Loucy (cell line): ENCODE data around the gene TTLL9.
A peak's percentile ranks its signal among the peaks of the same experiment; 100 is the strongest.

Experiments used
- H2AFZ ChIP-seq: fragments of 200-600 bp; sonication (generic); 2 replicates; pipeline ENCODE4 v1.6.0; 2016; ENCODE audit warnings: antibody characterized with exemption, mild to moderate bottlenecking, low read length, moderate library complexity
- H3F3A ChIP-seq: fragments of 200-600 bp; 2 replicates; pipeline ENCODE4 v1.6.0; 2016; ENCODE audit warnings: antibody characterized with exemption, low read depth, mild to moderate bottlenecking
- H3K27me3 ChIP-seq: fragments of 200-600 bp; sonication (generic); 2 replicates; pipeline ENCODE4 v1.6.1; 2014; ENCODE audit warnings: low read length, mild to moderate bottlenecking; ENCODE audit not compliant: insufficient read depth, poor library complexity, severe bottlenecking
- H3K36me3 ChIP-seq: fragments of 200-600 bp; sonication (generic); 2 replicates; pipeline ENCODE4 v1.6.1; 2016; ENCODE audit warnings: low read length; ENCODE audit not compliant: insufficient read depth
- H3K4me1 ChIP-seq: fragments of 200-600 bp; sonication (generic); 2 replicates; pipeline ENCODE4 v1.5.1; 2014; ENCODE audit warnings: low read length, mild to moderate bottlenecking; ENCODE audit not compliant: insufficient read depth, poor library complexity, severe bottlenecking
- H3K4me2 ChIP-seq: fragments of 200-600 bp; sonication (generic); 2 replicates; pipeline ENCODE4 v1.6.0; 2014; ENCODE audit warnings: antibody characterized with exemption, low read length, low read depth, mild to moderate bottlenecking; ENCODE audit not compliant: poor library complexity, severe bottlenecking
- H3K4me3 ChIP-seq: fragments of 200-600 bp; sonication (generic); 2 replicates; pipeline ENCODE4 v1.5.1; 2014; ENCODE audit warnings: low read length, mild to moderate bottlenecking, mixed read lengths; ENCODE audit not compliant: poor library complexity, severe bottlenecking
- H3K79me2 ChIP-seq: fragments of 200-600 bp; sonication (generic); 2 replicates; pipeline ENCODE4 v1.6.1; 2014; ENCODE audit warnings: low read length; ENCODE audit not compliant: insufficient read depth
- H3K9ac ChIP-seq: fragments of 200-600 bp; sonication (generic); 2 replicates; pipeline ENCODE4 v1.6.0; 2014; ENCODE audit warnings: mild to moderate bottlenecking, low read depth, low read length, moderate library complexity; ENCODE audit not compliant: poor library complexity, severe bottlenecking
- H3K9me2 ChIP-seq: fragments of 200-600 bp; sonication (generic); replicated peaks from 2 replicates; pipeline ENCODE4 v1.6.1; 2016; ENCODE audit warnings: low read depth, low read length, mixed read lengths
- H3K9me3 ChIP-seq: fragments of 200-600 bp; sonication (generic); 2 replicates; pipeline ENCODE4 v1.6.1; 2014; ENCODE audit warnings: mild to moderate bottlenecking, antibody characterized with exemption, low read length, low read depth; ENCODE audit not compliant: insufficient read depth
- H4K20me1 ChIP-seq: fragments of 200-600 bp; sonication (generic); 2 replicates; pipeline ENCODE4 v1.6.0; 2014; ENCODE audit warnings: antibody characterized with exemption, low read length, mild to moderate bottlenecking; ENCODE audit not compliant: insufficient read depth, poor library complexity, severe bottlenecking
- CTCF ChIP-seq: fragments of 200-600 bp; sonication (generic); conservative IDR thresholded peaks from 2 replicates; pipeline ENCODE4 v1.5.1; 2014; ENCODE audit warnings: mild to moderate bottlenecking, antibody characterized with exemption, low read length
- EZH2phosphoT487 ChIP-seq: fragments of 200-600 bp; IDR thresholded peaks from 2 replicates; pipeline ENCODE4 v1.6.1; 2018; ENCODE audit warnings: antibody characterized with exemption, mild to moderate bottlenecking, moderate library complexity, borderline replicate concordance

The TTLL9 gene

DNA sequence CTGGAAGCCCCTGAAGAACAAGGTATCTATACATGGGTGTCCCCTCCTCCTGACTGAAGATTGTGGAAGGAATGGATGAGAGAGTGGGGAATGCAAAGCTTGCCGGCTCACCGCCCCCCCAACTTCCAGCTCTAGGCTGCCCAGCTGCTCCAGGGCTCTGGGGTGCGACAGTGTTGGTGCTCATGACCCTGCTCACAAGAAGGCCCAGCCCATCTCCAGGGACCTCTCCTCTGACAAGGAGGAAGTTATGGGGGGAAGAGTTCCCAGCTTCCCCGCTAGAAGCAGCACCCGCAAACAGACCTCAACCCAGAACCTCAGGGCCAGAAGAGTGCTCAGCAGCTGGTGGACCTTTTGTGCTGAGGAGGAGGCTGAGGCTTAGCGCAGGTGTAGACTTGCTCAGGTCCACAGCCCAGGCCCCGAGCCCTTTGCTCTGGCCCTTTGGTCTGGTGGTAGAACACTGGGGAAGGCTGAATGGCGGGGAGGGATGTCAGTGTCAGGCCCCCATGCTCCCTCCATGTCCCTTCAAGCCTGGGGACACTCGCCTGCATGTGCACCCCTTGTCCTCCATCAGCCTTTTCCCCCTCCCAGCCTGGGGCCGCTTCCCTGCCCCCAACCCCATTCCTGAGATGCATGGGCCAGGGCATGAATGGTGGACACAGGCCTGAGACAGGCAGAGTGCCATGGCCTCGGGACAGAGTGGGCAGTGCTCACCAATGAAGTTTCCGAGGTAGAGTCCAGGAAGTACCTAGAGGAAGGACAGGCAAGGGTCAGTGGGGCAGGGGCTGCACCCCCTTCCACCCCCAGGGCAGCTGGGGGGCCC, 1.4 kb upstream of the TTLL9 start:
- H3K4me1 ChIP-seq, result peaks cover 11% of the 10 kb centered on the region
- no peak overlapping the region for H3K9ac ChIP-seq
- TF ChIP-seq CTCF (no peak), EZH2phosphoT487 (no peak)
- no peaks in the 10 kb centered on the region for H3K9me2 ChIP-seq
- no peak overlapping the region for H3K4me3 ChIP-seq
- H3K9me3 ChIP-seq, result no peaks in the 10 kb centered on the region
- no peaks in the 10 kb centered on the region for H3K79me2 ChIP-seq
- H2AFZ ChIP-seq, result no peak overlapping the region
- H3F3A ChIP-seq, result no peaks in the 10 kb centered on the region
- no peaks in the 10 kb centered on the region for H3K36me3 ChIP-seq
- no peaks in the 10 kb centered on the region for H4K20me1 ChIP-seq
- H3K4me2 ChIP-seq, result peak overlapping the region; percentile 68
- H3K27me3 ChIP-seq, result peaks cover 9% of the 10 kb centered on the region

DNA sequence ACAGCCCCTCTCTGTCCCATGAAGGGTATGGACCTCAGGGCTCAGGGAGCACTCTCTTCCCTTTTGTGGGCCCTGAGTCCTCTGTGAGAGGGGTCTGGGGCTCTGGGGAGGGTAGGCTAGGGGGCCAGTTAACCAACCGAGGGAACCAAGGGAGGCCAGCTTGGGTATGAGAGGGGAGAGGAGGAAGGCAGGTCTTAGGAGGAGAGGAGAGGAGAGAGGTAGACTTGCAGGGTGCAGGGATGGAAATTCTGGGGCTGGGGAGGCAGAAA, 827 bp upstream of the TTLL9 start:
- no peak for TF ChIP-seq CTCF
- TF ChIP-seq EZH2phosphoT487, result no peak
- Histone ChIP-seq H2AFZ (peak overlapping the region; percentile 87; the same call in 1 of the 2 replicates), H3K4me2 (peak overlapping the region; percentile 68), H3K9ac (no peak overlapping the region), H3K79me2 (no peaks in the 10 kb centered on the region), H3K4me1 (peaks cover 11% of the 10 kb centered on the region), H3K36me3 (no peaks in the 10 kb centered on the region), H3K9me3 (no peaks in the 10 kb centered on the region), H4K20me1 (no peaks in the 10 kb centered on the region), H3K4me3 (peak overlapping the region; percentile 69), H3F3A (no peaks in the 10 kb centered on the region), H3K9me2 (no peaks in the 10 kb centered on the region), H3K27me3 (peaks cover 9% of the 10 kb centered on the region)

- Histone ChIP-seq H3K27me3 (peaks cover 9% of the 10 kb centered on the region), H3F3A (no peaks in the 10 kb centered on the region), H3K4me2 (peak overlapping the region; percentile 68), H2AFZ (peak overlapping the region; percentile 87), H3K36me3 (no peaks in the 10 kb centered on the region), H3K9ac (peak overlapping the region; percentile 66), H4K20me1 (no peaks in the 10 kb centered on the region), H3K4me1 (peaks cover 11% of the 10 kb centered on the region), H3K9me3 (no peaks in the 10 kb centered on the region), H3K79me2 (no peaks in the 10 kb centered on the region), H3K9me2 (no peaks in the 10 kb centered on the region), H3K4me3 (peak overlapping the region; percentile 69)
- no peak for TF ChIP-seq CTCF
- no peak for TF ChIP-seq EZH2phosphoT487
Observed at GRCh38 chr20:31870726-31871617, 538 bp downstream of the TTLL9 start.
